Stimulated activated CD4-positive, alpha-beta T cell treated with anti-CD3 and anti-CD28 coated beads, Interleukin-4, amount 100 ng/mL, for 1 hour (primary cell): ENCODE data around the gene PLD1.
"Not testable (repeated sequence)": the region's sequence is repeated elsewhere in the genome, so short reads cannot be mapped to it uniquely, and the experiment has no call there.

Experiments used
- DNase-seq: peaks from one replicate; pipeline ENCODE4 v3.0.0-alpha.2; 2020

PLD1 gene

GRCh38 chr3:171592786-171593185 is 217.5 kb downstream of the PLD1 start:
- DNase-seq, result no peak

DNA sequence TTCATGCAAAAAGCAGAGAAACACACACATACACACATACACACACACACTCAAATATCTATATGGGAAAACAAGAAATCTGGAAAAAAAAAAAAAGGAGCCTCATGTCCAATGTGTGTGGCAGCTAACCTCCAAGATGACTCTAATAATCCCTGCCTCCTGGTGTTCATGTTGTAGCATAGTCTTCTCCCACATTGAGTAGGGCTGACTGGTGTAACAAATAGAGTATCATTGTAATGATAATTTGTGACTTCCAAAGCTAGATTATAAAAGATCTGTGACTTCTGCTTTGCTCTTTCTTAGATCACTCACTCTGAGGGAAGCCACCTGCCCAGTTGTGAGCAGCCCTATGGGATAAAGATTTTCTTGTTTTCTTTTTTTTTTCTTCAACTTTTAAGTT is 219.2 kb downstream of the PLD1 start:
- DNase-seq, result no peak

DNA sequence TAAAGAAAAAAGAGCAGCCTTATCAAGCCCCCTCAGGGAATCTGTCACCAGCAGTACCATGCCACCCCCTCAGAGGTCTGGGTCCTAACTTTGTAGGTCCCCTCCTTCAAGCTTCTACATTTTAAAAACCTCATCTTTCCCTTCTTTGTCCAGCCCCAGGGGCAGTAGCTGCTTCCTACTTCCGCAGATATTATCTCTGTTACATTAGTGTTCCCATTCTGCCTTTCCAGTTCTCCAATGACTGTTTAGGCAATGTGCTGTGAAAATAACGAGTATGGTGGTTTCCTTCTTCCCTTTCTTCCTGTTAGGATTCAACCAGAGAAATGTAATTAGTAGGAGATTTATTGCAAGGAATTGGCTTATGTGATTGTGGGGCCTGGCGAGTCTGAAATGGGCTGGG is 224.0 kb downstream of the PLD1 start:
- DNase-seq, result no peak

DNA sequence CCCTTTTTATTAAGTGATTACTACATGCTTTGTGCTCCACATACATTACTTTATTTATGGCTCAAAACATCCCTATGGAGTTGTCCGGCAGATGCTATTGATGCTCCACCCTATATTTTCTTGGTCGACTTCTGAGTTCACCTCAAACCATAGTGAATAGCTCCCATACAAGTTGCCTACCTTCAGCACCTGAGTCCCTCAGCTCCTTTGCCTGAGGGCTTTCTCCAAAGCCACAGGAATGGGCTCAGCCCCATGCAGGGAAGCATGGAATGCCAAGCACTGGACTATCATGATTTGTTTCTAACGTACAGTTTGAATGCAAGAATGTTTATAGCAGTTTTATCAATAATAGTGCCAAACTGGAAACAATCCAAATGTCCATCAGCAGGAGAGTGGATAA is 225.2 kb downstream of the PLD1 start:
- DNase-seq, result no peak

- DNase-seq, result no peak
Observed at GRCh38 chr3:171584100-171584499, 226.2 kb downstream of the PLD1 start.

- no peak for DNase-seq
Observed at GRCh38 chr3:171574556-171575240, 235.6 kb downstream of the PLD1 start.

DNA sequence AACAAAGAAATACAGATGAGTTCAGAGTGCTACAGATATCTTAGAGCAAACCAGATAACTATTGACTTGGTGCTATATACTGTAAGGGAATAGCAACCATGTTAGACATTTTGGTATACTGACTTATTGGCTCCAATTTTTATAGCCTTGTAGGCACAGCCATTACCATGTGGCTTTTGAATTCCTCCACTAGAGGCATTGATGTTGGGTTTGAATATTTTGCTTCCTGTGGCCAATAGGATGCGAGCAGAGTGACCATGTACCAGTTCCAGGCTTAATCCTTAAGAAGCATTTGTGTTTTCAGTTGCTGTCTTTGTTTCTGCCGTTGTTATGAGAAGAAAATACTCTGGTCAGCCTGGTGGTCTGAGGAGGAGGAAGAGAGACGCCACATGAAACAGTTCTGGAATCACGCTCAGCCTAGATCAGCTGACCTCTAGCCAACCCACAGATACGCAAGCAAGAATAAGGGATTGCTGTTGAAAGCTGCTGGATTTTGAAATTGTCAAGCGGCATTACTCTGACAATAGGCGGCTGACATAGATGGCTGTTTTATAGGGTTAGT is 240.6 kb downstream of the PLD1 start:
- DNase-seq, result no peak

GRCh38 chr3:171568766-171569165 is 241.5 kb downstream of the PLD1 start:
- no peak for DNase-seq

DNA sequence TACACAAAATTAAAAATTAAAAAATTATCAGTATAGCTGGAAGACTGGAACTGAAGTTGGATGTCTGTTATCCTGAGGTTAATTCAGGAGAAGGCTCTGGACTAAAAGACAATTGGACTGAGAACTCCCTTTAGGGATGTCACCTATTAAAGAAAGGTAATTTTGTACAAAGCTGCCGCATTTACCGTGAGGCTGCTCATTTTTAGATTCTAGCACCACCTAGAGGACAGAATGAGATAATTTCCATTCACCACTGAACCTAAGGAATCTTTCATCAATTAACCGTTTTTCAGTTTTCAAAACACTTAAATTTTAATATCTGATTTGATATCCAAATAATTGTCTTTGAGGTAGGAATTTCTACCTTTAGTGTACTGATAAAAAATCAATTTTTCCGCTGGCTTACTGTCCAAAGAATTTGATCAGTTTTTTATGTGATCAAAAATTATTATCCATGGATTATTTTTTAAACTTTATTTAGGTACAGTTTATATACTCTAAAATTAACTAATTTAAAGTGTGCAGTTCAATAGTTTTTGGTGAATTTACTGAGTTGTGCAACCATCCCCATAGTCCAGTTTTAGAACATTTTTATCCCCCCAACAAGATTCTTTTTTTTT is 243.4 kb downstream of the PLD1 start:
- DNase-seq, result no peak

DNA sequence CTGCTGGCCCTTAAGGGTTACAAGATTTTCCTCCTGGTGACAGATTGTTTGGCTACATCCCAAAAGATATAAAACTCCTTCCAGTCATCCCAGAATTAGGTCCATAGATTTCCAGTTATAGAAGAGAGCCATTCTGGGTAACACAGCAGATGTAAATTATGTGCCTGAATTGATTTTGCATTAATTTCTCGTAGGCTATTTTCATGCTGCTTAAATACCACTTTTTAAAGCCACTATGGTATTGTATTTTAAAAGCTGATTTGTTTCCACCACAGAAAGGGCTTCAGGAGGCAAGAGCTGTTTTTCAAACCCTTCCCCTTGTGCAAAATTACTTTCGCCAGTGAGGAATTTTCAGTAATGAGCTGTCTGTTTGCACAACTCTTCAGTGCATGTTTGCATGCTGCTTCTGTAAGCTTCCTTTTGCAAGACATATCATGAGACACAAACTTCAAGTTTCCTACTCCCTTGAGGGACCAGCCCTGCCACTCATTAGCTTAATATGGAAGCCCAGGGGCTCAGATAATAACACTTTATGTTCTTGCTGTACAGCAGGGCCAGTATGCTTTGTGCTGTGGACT is 244.7 kb downstream of the PLD1 start:
- no peak for DNase-seq

DNA sequence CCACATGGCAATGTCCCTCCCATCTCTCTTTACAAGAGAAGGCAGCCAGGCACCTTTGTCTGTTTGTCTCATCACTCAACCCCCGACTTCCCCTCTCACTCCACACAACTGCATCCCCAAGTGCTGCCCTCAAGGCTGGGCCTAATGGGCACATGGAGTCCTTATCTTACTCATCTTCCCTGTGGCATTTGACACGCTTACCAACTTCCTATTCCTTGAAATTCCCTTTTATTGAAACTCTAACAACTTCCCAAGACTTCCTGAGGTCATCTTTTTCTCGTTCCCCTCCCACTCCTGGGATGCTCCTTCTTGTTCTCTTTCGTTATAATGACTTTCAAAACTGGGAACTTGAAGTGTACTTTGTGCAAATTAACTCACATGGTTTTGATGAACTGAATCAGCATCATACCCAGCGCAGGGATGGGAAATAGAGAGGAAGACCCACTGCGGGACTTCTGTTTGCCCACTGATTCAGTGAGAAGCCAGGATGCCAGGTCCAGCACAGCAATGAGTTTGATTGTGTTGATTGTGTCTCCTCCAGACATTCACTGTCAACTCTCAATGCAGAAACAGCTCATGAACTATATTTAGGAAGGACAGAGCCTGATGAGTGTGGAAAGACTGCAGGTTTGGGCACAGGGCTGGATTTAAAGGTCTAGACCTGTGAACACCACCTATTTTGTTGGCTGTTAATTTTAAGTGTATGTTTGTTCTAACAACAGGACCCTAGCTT is 245.4 kb downstream of the PLD1 start:
- DNase-seq, result no peak

DNA sequence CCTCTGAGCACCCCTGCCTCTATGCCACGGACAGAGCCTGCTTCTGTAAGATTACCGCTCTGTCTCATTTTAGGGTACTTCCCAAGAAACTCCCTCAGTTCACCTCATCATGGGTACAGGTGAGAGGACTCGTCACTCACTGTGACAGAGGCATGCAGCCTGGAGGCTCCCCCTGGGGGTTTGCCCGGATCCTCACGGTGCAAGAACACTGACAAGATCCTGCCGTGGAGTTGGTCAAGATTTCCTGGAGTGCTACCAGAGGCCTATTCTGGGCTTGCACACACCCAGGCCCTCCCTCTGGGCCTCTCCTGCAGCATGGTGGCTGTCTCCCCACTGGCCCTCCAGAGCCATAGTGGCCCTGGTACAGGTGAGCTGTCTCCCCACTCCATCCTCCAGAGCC is 247.0 kb downstream of the PLD1 start:
- DNase-seq, result no peak

GRCh38 chr3:171562459-171562858 is 247.8 kb downstream of the PLD1 start:
- DNase-seq, result not testable (repeated sequence)

DNA sequence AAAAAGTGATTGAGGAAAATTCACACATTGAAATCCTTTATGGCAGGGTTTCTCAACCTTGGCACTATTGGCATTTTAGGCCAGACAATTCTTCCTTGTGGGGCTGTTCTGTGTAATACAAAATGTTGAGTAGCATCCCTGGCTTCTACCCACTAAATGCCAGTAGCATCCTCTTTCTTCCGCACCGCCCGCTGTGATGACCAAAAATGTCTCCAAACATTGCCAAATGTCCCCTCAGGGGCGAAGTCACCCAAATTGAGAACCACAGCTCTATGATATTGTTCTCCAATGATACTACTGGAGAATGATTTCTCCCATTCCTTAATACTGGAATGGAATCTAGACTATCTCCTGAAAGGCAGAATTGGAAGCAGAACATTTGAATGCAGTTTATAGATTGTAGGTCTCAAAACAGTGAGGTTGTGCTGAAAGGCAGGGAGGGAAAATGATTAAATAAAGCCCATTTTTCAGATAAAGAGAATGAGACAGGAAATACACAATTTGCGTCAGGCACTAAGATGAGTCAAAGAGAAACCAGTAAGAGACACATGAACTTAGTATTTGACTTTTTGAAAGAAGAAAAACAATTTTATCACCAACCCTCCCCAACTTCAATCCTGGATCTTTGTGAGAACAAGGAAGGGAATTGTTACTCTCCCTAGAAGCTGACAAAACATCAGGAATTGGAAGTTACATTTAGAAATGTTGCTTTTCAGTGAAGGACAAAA is 248.5 kb downstream of the PLD1 start:
- DNase-seq, result no peak

- no peak for DNase-seq
Observed at GRCh38 chr3:171559586-171559985, 250.7 kb downstream of the PLD1 start.

DNA sequence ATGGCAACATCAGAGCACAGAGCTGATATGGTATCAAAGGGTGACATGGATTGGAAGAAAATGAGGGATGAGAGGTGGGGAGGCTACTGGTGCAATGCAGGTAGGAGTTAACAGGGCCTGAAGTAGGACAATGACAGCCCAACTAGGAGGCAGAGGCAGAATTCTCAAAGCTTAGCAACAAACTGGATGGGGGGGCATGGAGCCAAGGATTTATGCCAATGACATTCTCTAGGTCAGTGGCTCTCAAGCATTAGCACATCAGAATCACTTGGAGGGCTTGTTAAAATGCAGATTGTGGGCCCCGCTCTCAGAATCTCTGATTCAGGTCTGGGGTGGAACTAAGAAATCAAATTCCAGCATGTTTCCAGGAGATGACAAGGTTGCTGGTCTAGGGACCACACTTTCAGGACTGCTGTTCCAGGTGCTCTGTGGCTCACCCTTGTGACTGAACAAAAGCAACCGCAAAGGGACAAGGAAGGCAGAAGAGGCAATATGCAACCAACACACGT is 252.0 kb downstream of the PLD1 start:
- DNase-seq, result no peak

- no peak for DNase-seq
Observed at GRCh38 chr3:171557173-171557572, 253.1 kb downstream of the PLD1 start.

- no peak for DNase-seq
Observed at GRCh38 chr3:171556574-171557145, 253.6 kb downstream of the PLD1 start.

DNA sequence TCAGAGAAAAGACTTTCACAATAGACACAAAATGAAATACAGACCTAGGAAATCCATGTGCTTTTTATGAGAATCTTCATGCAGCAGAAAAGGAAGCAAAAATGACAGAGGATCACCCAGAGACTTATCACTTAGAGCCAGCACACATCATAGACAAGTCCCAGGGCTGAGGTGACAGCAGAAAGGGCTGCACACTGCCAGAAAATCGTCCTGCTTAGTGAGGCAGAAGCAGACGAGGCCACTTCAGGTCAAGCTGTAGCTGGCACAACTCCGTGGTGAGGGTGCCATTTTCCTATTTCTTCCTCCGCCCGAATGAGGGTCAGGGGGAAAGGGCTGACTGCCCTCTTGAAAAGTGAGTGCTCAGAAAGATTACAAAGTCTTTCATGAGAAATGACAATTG is 254.1 kb downstream of the PLD1 start:
- no peak for DNase-seq

GRCh38 chr3:171553086-171553485 is 257.2 kb downstream of the PLD1 start:
- DNase-seq, result no peak

- DNase-seq, result no peak
Observed at GRCh38 chr3:171552531-171552930, 257.8 kb downstream of the PLD1 start.

- DNase-seq, result no peak
Observed at GRCh38 chr3:171551296-171551695, 259.0 kb downstream of the PLD1 start.
